Measurements from ENCODE around the gene GALNT2.

DNA sequence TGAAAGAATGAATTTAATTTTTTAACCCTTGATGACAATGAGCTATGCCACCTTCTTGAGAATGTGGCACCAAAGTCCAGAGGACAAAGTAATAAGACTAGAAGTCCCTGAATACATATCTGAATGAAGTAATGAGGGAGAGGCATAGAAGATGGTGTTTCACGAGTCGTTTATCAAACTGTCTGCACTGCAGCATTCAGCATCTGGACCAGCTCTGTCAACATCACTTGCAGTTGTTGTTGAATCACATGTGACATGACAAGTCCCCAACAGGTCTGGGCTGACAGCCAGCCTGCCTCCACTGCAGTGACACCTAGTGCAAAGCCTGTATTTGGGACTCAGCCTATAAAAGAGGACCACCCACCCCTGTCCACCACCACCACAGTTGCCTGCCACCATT, 17.3 kb upstream of the GALNT2 start:
- TF ChIP-seq, protein P1, sequence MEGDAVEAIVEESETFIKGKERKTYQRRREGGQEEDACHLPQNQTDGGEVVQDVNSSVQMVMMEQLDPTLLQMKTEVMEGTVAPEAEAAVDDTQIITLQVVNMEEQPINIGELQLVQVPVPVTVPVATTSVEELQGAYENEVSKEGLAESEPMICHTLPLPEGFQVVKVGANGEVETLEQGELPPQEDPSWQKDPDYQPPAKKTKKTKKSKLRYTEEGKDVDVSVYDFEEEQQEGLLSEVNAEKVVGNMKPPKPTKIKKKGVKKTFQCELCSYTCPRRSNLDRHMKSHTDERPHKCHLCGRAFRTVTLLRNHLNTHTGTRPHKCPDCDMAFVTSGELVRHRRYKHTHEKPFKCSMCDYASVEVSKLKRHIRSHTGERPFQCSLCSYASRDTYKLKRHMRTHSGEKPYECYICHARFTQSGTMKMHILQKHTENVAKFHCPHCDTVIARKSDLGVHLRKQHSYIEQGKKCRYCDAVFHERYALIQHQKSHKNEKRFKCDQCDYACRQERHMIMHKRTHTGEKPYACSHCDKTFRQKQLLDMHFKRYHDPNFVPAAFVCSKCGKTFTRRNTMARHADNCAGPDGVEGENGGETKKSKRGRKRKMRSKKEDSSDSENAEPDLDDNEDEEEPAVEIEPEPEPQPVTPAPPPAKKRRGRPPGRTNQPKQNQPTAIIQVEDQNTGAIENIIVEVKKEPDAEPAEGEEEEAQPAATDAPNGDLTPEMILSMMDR (conservative IDR thresholded peaks at IDR 0.05; ENCODE audit: low read length), result no peak
- TF ChIP-seq EZH2phosphoT487 (IDR thresholded peaks at IDR 0.05; ENCODE audit: borderline replicate concordance), result no peak
